PFSK-1 (cell line): ENCODE data around the gene SPEM1.

Experiments used
- FOXP2 ChIP-seq: optimal IDR thresholded peaks from 2 replicates; pipeline ENCODE3; 2011; ENCODE audit warnings: borderline replicate concordance, control low read depth, inconsistent platforms; ENCODE audit not compliant: insufficient read depth; ENCODE audit errors: extremely low read length, extremely low read depth
- POLR2AphosphoS5 ChIP-seq: IDR thresholded peaks from 2 replicates; pipeline ENCODE4 v1.6.1; 2012; ENCODE audit warnings: low read depth, mild to moderate bottlenecking, control low read depth, low read length, moderate library complexity
- REST ChIP-seq, 2 experiments: IDR thresholded peaks; 2 replicates each; pipeline versions ENCODE4 v1.6.1 to v1.8.0; 2011 to 2012; ENCODE audit warnings: low read depth in 2 of 2, low read length in 2 of 2, control low read depth in 1 of 2, inconsistent platforms in 1 of 2, mild to moderate bottlenecking in 1 of 2, moderate library complexity in 1 of 2; ENCODE audit not compliant: insufficient read depth in 1 of 2
- SIN3A ChIP-seq: IDR thresholded peaks from 2 replicates; pipeline ENCODE4 v1.6.1; 2012; ENCODE audit warnings: mild to moderate bottlenecking, low read length, moderate library complexity, borderline replicate concordance; ENCODE audit not compliant: insufficient read depth
- TAF1 ChIP-seq: IDR thresholded peaks from 2 replicates; pipeline ENCODE4 v1.6.1; 2012; ENCODE audit warnings: low read length, control low read depth, borderline replicate concordance; ENCODE audit not compliant: insufficient read depth

The SPEM1 gene

GRCh38 chr17:7384489-7385081, 35.5 kb upstream of the SPEM1 start:
- TF ChIP-seq TAF1 (no peak), SIN3A (no peak), POLR2AphosphoS5 (no peak), FOXP2 (no peak), REST (IDR thresholded peaks at IDR 0.05; ENCODE audit: insufficient read depth in 1 of 2, low read depth in 2 of 2, low read length in 2 of 2) (no peak)

GRCh38 chr17:7388856-7389255, 31.3 kb upstream of the SPEM1 start:
- TF ChIP-seq FOXP2, result no peak
- no peak for TF ChIP-seq TAF1
- no peak for TF ChIP-seq POLR2AphosphoS5
- TF ChIP-seq SIN3A, result no peak
- no peak for TF ChIP-seq REST (IDR thresholded peaks at IDR 0.05; ENCODE audit: insufficient read depth in 1 of 2, low read depth in 2 of 2, low read length in 2 of 2)

GRCh38 chr17:7389924-7390910, 29.9 kb upstream of the SPEM1 start:
- TF ChIP-seq REST (IDR thresholded peaks at IDR 0.05; ENCODE audit: insufficient read depth in 1 of 2, low read depth in 2 of 2, low read length in 2 of 2), result no peak
- no peak for TF ChIP-seq TAF1
- TF ChIP-seq FOXP2, result no peak
- no peak for TF ChIP-seq SIN3A
- no peak for TF ChIP-seq POLR2AphosphoS5

- no peak for TF ChIP-seq POLR2AphosphoS5
- TF ChIP-seq FOXP2, result no peak
- no peak for TF ChIP-seq REST (IDR thresholded peaks at IDR 0.05; ENCODE audit: insufficient read depth in 1 of 2, low read depth in 2 of 2, low read length in 2 of 2)
- no peak for TF ChIP-seq SIN3A
Observed at GRCh38 chr17:7391307-7391706, 28.8 kb upstream of the SPEM1 start.
